GM18526 (cell line): ENCODE measurements around the gene DOK3.

Experiments used
- POLR2A ChIP-seq: IDR thresholded peaks from 3 replicates; pipeline ENCODE4 v1.6.1; 2011; ENCODE audit not compliant: insufficient read length; ENCODE audit errors: extremely low read depth

Gene DOK3

DNA sequence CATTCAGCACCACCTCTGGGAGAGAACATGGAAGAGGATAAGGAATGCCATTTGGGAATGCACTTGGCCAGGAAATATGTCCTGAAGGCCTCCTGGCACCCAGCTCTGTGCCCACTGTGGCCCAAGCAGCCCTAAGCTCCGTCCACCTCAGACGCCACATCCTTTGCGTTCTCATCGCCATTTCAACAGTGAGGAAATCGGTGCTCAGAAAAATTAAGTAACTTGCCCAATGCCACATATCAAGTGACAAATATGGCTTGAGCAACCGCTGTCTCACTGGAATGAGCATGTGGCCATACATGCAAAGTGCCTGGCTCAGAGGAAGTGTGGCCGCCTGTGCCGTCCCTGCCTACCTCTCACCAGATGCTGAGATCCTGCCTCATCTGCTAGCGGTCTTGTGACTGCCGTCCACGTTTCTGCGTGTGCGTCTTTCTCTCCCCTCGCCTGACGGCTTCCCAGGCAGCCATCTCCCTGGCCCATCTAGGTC, 984 bp upstream of the DOK3 start:
- peak; percentile 40 for TF ChIP-seq POLR2A

DNA sequence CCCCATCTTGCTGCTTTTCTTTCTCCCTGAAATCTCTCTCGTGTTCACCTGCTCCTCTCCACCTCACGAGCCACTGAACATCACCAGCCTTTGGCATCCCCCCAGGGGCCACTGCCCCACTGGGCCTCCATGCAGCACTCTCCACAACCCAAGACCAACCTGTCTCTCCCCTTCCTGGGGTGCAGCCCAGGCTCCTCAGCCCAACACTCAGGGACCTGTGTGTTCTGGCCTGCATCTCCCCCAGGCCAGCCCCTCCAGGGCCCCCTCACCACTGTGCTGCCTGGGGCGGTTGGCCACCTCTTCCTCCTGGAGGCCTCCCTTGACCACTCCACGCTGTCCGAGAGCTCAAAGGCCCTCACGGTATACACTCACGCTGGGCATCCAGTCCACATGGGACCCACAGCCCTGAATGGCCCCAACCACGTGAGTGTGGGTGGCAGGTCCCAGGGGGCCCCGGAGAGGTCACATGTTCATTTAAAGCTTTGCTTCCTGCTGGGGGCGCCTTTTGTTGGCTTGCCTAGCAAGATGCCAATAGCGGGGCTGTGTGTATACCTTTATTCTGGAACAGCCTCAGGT, 453 bp upstream of the DOK3 start:
- TF ChIP-seq POLR2A = peak; percentile 42

DNA sequence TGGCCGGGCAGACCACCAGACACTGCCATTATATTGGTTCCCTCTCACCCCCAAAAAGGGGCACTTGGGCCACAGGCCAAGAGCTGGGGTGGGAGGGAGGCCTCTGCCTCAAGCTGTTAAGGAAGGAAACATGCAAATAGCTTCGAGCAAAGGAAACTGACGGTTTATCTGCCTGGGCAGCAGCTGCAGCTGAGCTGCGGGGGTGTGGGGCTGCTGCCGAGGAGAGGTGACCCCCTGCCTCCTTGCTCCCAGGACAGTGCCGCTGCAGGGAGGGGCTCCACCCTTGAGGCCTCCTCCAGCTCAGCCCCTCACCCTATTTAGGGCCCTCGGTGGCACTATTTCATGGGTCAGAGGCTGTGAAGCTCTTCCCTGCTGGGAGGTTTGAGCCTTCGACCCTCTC, 789 bp downstream of the DOK3 start:
- TF ChIP-seq POLR2A = peak; percentile 71

DNA sequence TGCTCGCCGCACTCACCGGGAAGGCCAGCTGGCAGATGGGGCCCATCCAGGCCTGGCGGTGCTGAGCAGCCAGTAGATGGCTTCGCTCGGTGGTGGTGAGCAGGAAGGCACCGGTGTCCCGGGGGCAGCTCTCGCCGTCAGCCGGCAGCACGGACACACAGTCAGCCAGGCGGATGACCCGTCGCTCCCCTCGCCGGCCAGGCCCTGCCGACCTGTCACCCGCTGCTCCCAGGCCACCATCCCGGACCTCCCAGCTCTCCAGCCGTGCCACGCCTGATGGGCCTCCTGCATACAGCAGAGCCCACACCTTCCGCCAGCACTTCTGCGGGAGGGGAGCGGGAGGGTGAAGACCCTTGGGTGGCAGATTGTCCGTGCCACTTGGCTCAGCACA, 1.4 kb downstream of the DOK3 start:
- peak; percentile 21 for TF ChIP-seq POLR2A

DNA sequence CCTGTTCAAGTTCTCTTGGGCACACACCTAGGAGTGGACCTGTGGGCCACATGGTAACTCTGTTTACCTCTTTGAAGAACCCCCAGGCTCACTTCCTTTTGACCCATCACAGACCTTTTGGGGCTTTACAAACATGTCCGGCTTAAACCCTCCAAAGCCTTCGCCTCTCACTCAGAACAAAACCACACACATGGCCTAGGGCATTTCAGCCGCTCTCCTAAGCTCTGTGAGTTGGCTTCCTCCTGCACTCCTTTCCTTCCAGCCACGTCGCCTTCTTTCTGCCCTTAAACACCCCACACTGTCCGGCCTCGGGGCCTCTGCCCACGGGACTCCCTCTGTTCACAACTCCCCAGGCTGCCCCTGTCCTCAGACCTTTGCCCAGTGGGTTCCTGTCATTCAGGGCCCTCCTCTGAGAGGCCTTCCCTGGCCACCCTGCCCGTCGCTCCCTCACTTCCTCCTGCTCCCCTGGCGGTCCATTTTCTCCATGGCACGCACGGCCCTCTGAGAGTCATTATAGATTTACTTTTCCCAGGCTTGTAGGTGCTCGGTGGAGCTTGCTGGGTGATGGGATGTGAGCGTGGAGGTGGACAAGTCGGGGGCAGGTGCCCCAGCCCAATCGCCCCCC, 1.9 kb downstream of the DOK3 start:
- no peak for TF ChIP-seq POLR2A

DNA sequence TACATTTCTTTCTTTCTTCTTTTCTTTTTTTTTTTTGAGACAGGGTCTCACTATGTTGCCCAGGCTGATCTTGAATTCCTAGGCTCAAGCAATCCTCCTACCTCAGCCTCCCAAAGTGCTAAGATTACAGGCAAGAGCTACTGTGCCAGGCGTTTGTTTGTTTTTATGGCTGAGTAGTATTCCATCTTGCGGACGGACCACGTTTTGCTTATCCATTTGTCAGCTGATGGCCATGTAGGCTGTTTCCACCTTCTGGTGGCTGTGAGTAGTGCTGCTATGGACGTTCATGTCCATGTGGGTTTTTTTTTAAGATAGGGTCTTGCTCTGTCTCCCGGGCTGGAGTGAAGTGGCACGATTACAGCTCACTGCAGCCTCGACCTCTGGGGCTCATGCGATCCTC, 2.5 kb downstream of the DOK3 start:
- TF ChIP-seq POLR2A = no peak

DNA sequence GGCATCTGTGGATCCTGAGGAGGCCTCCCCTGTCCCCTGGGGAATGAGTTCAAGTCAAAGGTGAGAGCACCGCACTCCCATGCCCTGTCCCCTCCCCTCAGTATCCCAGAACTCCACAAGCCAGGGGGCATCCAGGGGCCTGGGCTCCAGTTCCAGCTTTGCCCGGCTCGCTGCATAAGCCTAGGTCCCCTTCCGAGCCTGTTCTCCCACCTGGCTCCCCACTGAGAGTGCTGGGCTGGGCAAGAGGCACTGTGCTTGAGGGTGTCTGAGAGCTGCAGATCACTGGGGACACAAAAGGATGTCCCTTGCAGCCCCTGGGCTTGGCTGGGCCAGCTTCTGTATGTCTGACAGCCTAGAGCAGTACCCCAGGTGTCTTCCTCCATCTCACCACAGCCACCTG, 4.6 kb downstream of the DOK3 start:
- no peak for TF ChIP-seq POLR2A

DNA sequence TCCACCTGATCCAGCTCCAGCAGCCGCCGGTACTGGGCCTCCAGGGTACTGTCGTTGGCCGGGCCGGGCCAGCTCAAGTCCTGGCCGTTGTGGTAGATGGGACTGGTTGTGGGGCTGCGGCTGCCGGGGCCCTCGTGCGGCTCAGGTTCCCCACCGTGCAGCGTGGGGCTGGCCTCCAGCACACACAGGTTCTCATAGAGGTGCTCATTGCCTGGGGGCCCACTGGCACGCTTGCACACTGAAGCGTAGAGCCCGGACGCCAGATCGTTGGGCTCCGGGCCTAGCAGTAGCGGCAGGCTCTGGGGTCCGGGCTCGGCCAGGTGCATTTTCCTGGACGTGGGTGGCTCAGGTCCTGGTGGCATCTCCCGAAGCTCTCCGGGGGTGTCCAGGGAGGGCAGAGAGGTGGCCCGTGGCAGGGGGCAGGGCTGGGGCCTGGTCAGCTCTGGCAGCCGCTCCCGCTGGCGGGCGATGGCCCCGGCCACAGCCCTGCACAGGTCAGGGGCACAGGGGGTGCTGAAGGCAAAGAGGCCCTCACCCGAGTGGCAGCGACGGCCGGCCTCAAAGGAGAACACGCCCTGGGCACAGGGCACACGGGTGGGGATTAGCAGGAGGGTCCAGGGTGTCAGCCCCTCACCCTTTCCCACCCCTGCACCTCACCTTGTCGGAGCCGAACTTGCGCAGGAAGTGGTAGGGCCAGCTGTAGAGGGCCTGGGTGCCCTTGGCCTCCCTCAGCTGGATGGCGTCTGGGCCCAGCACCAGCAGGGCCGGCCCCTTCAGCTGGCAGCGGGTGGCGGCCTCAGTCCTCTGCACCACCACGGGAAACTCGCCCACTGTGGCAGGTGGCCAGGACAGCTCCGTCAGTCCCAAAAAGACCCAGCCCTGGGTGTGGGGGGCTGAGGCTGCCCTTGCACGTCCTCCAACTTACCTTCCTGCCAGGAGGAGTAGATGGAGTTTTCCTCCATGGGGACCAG, 5.3 kb downstream of the DOK3 start:
- no peak for TF ChIP-seq POLR2A

DNA sequence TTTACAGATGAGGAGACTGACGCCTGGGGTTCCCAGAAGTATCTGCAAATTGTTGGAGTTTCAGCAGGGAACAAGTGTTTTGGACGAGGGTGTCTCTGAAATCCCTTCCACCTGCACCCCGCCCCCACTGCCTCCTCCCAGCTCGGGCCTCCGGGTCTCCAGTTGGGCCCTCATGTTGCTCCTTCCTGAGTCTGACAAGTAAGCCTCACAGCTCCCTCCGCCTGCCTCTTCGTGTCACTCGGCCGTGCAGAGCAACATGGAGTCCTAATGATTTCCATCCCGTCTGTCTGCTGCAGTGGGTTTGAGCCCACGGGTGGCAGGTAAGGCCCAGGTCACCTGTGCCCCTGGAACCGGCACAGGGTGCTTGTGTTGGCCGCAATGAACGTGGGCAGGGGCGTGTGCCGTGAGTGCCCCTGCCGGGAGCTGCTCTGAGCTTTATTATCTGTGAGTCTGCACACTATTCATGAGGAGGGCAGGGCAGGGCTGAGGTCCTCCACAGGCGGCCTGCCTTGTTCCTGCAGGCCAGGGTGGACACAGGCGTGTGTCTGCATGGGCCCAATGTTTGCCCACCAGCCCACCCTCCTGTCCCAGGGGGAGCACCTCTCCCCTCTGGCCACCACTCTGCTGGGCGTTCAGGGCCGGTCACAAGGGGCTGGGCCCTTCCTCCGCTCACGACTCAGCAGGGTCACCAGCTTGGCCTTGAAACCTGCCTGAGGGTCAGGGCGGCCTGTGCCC, 6.1 kb downstream of the DOK3 start:
- no peak for TF ChIP-seq POLR2A

DNA sequence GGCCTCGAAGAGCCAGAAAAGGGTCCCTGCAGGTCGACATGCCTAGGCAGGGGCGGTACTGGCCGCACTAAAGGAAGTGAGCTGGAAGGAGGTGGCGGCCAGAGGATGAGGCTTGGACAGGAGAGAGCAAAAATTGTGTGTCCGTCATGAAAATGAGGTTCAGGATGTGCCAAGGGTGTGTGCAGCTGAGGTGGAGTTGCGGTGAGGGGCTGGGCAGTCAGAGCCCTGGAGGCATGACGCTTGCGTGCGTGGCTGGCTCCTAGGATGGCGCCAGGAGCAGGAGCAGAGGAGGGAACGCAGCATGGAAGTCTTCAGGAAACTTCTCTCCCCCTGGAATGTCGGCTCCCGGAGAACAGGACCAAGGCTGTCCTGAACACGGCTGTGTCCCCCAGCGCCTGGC, 6.7 kb downstream of the DOK3 start:
- TF ChIP-seq POLR2A = no peak

DNA sequence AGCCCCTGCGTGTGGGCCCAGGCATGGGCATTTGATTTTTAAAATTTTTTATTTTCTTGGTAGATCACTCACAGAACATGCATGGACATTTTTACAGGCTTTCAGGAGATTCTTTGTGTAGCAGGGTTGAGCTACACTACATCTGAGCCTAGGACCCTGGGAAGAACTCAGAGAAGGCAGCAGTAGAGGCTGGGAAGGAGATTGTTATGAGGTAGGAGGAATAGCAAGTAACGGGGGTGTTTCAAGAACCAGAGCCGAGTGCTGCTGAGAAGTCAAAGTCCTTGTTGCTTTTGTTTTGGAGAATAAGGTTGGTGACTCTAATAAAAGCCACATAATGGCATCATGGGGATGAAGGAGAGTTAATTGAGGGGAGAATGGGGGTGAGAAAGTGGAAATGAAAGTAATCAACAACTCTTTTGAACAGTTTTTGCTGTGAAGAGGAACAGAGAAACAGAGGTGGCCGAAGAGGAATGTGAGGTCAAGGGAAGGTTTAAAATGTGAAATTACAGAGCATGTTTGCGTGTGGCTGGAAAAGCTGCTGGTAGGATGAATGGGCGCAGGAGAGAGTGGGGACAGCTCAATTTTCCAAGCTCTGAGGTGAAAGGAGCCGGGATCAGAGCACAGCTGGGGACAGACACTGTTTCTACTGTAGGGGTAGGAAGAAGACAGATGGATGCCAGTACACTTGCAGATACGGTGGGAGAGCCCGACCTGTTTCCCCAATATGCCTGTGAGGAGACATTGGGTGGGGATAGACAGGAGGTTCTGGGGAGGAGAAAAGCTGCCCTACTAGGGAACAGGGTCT, 7.5 kb downstream of the DOK3 start:
- peak; percentile 26 for TF ChIP-seq POLR2A

DNA sequence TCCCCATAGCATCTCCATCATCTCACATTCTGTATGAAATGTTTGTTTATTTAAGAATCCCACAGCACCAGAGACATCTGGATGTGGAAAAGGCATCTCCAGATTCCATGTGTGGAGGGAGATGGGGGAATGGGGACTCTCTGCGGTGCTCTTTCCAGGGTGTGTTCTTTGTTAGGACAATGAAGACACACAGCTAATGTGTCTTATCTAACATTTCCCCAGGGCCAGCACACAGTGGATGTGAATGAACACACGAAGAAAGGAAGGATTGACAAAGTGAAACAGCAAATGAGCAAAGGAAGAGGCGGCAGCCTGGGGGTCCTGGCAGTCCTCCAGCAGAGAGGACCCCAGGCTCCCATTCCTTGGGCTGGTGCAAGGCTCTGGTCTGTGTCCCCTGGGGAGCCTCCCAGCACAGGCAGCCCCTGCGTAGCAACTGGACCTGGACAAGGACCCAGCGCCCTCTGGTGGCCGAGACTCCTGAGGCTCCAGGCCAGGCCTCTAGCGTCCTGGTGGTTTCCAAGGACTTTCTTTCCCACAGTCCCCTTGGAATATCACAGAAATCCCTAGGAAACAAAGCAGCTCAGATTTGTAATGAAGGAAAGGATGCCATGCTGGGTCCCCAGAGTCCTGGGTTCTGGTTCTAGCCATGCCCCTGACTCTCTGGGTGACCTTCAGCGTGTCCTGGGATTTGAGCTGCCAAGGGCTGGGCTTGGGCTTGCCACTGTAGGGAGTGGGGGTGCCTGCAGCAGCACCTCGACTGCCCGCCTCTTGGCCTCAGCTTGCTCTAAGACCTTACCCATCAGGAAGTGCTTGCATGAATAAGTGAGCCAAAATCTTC, 8.7 kb downstream of the DOK3 start:
- no peak for TF ChIP-seq POLR2A

DNA sequence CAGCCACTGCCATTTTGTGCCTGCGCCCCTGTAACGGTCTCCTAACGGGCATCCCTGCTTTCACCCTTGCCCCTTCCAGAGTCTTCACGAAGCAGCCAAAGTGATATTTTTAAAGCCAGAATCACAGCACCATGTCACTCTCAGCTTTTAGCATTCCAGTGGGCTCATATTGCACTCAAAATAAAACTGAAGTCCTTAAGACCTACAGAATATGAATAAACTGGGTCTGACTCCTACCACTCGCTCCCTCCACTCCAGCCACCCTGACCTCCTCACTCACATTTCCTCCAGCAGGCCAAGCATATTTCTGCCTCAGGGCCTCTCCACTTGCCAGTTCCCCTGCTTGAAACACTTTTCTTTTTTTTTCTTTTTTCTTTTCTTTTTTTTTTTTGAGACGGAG, 9.8 kb downstream of the DOK3 start:
- no peak for TF ChIP-seq POLR2A
